ENCODE measurements around the gene TMEM11.

TMEM11 gene

GRCh38 chr17:21183468-21183867 lies 30.5 kb downstream of the TMEM11 start:
- H3K36me3 ChIP-seq (replicated peaks), result no peaks in the 10 kb centered on the region
- no peak overlapping the region for H3K27ac ChIP-seq
- no peak overlapping the region for H3K4me3 ChIP-seq (ENCODE audit: low read depth, low read length)
- in situ Hi-C loops (cut with HindIII; ENCODE audit: low pct_ligation_motif_present, low sequenced_read_pairs), result no loop called here
- H3K27me3 ChIP-seq (replicated peaks), result no peaks in the 10 kb centered on the region
- no peak for TF ChIP-seq CTCF (IDR thresholded peaks at IDR 0.05; ENCODE audit: low read depth, low read length, missing control alignments)
- DNase-seq, result no peak

- TF ChIP-seq CTCF (IDR thresholded peaks at IDR 0.05; ENCODE audit: low read depth, low read length, missing control alignments), result no peak
- Histone ChIP-seq H3K4me3 (ENCODE audit: low read depth, low read length) (no peak overlapping the region), H3K36me3 (replicated peaks) (peaks cover 2% of the 10 kb centered on the region), H3K27ac (no peak overlapping the region), H3K27me3 (replicated peaks) (no peaks in the 10 kb centered on the region)
- in situ Hi-C loops (cut with HindIII; ENCODE audit: low pct_ligation_motif_present, low sequenced_read_pairs), result no loop called here
- no peak for DNase-seq
Measured at GRCh38 chr17:21177854-21178600, 35.9 kb downstream of the TMEM11 start.

- no peak overlapping the region for H3K27ac ChIP-seq
- H3K4me3 ChIP-seq (ENCODE audit: low read depth, low read length), result no peak overlapping the region
- H3K27me3 ChIP-seq (replicated peaks), result no peaks in the 10 kb centered on the region
- no peak for DNase-seq
- TF ChIP-seq CTCF (IDR thresholded peaks at IDR 0.05; ENCODE audit: low read depth, low read length, missing control alignments), result no peak
- peaks cover 3% of the 10 kb centered on the region for H3K36me3 ChIP-seq (replicated peaks)
- in situ Hi-C loops (cut with HindIII; ENCODE audit: low pct_ligation_motif_present, low sequenced_read_pairs), result no loop called here
Measured at GRCh38 chr17:21177401-21177800, 36.6 kb downstream of the TMEM11 start.

- Histone ChIP-seq H3K36me3 (replicated peaks) (peaks cover 3% of the 10 kb centered on the region), H3K27me3 (replicated peaks) (no peaks in the 10 kb centered on the region), H3K27ac (no peak overlapping the region), H3K4me3 (ENCODE audit: low read depth, low read length) (no peak overlapping the region)
- in situ Hi-C loops (cut with HindIII; ENCODE audit: low pct_ligation_motif_present, low sequenced_read_pairs), result no loop called here
- TF ChIP-seq CTCF (IDR thresholded peaks at IDR 0.05; ENCODE audit: low read depth, low read length, missing control alignments), result no peak
- no peak for DNase-seq
Measured at GRCh38 chr17:21176773-21177395, 37.1 kb downstream of the TMEM11 start.

- Histone ChIP-seq H3K27ac (no peak overlapping the region), H3K27me3 (replicated peaks) (no peaks in the 10 kb centered on the region), H3K4me3 (ENCODE audit: low read depth, low read length) (no peak overlapping the region), H3K36me3 (replicated peaks) (peaks cover 3% of the 10 kb centered on the region)
- TF ChIP-seq CTCF (IDR thresholded peaks at IDR 0.05; ENCODE audit: low read depth, low read length, missing control alignments), result no peak
- in situ Hi-C loops (cut with HindIII; ENCODE audit: low pct_ligation_motif_present, low sequenced_read_pairs), result no loop called here
- DNase-seq, result peak; percentile 20
Measured at GRCh38 chr17:21174713-21175112, 39.2 kb downstream of the TMEM11 start.
